HT1080 (cell line): ENCODE results near the gene IKZF2. TPM values are rescaled to one million over a fixed set of nuclear protein-coding genes. Genes with fewer than 3 reads are reported as not detected.

Experiments used
- DNase-seq: peaks from one replicate; pipeline ENCODE4 v3.0.0-alpha.2; 2015; ENCODE audit warnings: low read depth
- total RNA-seq: library from RNA; depleted of rRNA; stranded (reverse); fragments of >200 nt; shearing (Covaris generic); gene quantifications from 2 replicates; pipeline ENCODE4 v1.2.3, GENCODE V29; 2014

The IKZF2 gene
- total RNA-seq, 1 experiment from 2014 or later: 1.6 TPM

GRCh38 chr2:213152888-213153287, 1.5 kb upstream of the IKZF2 start:
- DNase-seq: no peak

- DNase-seq: peak; percentile 53
Observed at GRCh38 chr2:213152065-213152794, 818 bp upstream of the IKZF2 start.

- peak; percentile 28 for DNase-seq
Observed at GRCh38 chr2:213150315-213151097, 906 bp downstream of the IKZF2 start.

- DNase-seq: no peak
Observed at GRCh38 chr2:213149949-213150314, 1.5 kb downstream of the IKZF2 start.

- DNase-seq: no peak
Observed at GRCh38 chr2:213149294-213149875, 2.0 kb downstream of the IKZF2 start.

GRCh38 chr2:213148572-213149261, 2.7 kb downstream of the IKZF2 start:
- DNase-seq: no peak

- no peak for DNase-seq
Observed at GRCh38 chr2:213147538-213147937, 3.9 kb downstream of the IKZF2 start.

GRCh38 chr2:213145715-213146242, 5.6 kb downstream of the IKZF2 start:
- DNase-seq: no peak

- no peak for DNase-seq
Observed at GRCh38 chr2:213137064-213137463, 14.3 kb downstream of the IKZF2 start.

GRCh38 chr2:213129311-213129710, 22.1 kb downstream of the IKZF2 start:
- no peak for DNase-seq

- DNase-seq: no peak
Observed at GRCh38 chr2:213125646-213126347, 25.6 kb downstream of the IKZF2 start.

GRCh38 chr2:213122725-213123124, 28.7 kb downstream of the IKZF2 start:
- no peak for DNase-seq

- no peak for DNase-seq
Observed at GRCh38 chr2:213121690-213122089, 29.7 kb downstream of the IKZF2 start.

GRCh38 chr2:213119061-213119809, 32.2 kb downstream of the IKZF2 start:
- peak; percentile 91 for DNase-seq

GRCh38 chr2:213108308-213108707, 43.1 kb downstream of the IKZF2 start:
- no peak for DNase-seq

- DNase-seq: no peak
Observed at GRCh38 chr2:213107728-213108127, 43.7 kb downstream of the IKZF2 start.

- DNase-seq: no peak
Observed at GRCh38 chr2:213105212-213105611, 46.2 kb downstream of the IKZF2 start.

- no peak for DNase-seq
Observed at GRCh38 chr2:213104903-213105202, 46.6 kb downstream of the IKZF2 start.

GRCh38 chr2:213104092-213104902, 47.1 kb downstream of the IKZF2 start:
- DNase-seq: no peak
